ENCODE data around the gene PCSK6. TPM values are rescaled to one million over a fixed set of nuclear protein-coding genes. Genes with fewer than 3 reads are reported as not detected.
"Not testable (repeated sequence)": the region's sequence is repeated elsewhere in the genome, so short reads cannot be mapped to it uniquely, and the experiment has no call there.

PCSK6 gene
- total RNA-seq, 1 donor from 2014 or later, result 1.9 TPM

DNA sequence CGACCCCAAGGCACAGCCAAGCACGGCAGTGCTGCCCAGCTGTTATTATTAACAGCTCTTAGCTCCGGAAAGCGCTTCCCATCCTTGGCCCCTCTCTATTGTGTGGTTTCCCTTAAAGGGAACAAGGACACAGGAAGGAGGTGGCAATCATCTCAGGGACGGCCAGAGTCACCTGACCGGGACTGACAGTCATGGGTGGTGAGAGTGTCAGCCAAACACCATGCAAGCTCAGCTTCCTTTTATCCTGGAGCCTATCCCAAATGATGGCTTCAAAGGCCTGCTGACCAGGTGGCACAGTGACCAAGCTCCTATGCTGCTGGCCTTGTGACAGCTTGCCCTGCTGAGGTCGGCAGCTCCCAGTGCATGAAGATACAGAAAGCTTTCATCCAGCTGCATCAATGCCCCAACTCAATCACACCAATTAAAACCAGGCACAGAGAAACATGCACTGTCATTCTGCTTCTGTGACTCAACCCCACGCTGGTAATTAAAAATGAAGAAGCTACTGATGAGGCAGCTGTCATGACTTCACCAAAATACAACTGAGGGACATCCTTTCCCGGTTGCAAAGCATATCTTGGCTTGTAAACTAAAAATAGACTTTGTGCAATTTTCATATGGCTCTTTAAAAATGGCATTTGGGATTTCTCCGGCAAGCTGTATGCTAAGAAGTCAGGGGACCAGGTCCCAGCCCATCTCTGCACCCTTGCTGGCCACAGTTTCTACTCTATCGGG lies 34.0 kb downstream of the PCSK6 start:
- Mint-ChIP-seq H3K36me3 (ENCODE audit: low read depth) (no peaks in the 10 kb centered on the region), H3K9me3 (no peaks in the 10 kb centered on the region), H3K27me3 (ENCODE audit: low read depth) (no peaks in the 10 kb centered on the region), H3K27ac (no peak overlapping the region), H3K4me3 (ENCODE audit: low read depth) (no peak overlapping the region), H3K4me1 (ENCODE audit: low read depth) (peaks cover 13% of the 10 kb centered on the region)
- no peak for DNase-seq (ENCODE audit: low spot score)
- intact Hi-C loops (cut with micrococcal nuclease), result no loop called here

- intact Hi-C loops (cut with micrococcal nuclease); H3K9me3 Mint-ChIP-seq; DNase-seq (ENCODE audit: low spot score); H3K36me3 Mint-ChIP-seq (ENCODE audit: low read depth); H3K4me1 Mint-ChIP-seq (ENCODE audit: low read depth); H3K27me3 Mint-ChIP-seq (ENCODE audit: low read depth); H3K4me3 Mint-ChIP-seq (ENCODE audit: low read depth); H3K27ac Mint-ChIP-seq: not testable (repeated sequence)
Observed at GRCh38 chr15:101454781-101455180, 34.7 kb downstream of the PCSK6 start.

DNA sequence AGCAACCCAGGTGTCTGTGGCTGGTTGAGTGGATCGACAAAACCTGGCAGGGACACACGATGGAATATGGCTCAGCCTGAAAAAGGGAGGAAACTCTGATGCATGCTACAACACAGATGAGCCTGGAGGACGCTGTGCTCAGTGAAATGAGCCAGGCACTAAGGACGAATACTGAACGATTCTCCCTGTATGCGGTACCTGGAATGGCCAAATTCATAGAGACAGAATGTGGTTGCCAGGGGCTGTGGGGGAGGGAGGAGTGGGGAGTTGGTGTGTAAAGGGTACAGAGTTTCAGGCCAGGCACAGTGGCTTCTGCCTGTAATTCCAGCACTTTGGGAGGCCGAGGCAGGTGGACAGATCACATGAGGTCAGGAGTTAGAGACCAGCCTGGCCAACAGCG lies 35.1 kb downstream of the PCSK6 start:
- no peak for DNase-seq (ENCODE audit: low spot score)
- intact Hi-C loops (cut with micrococcal nuclease), result no loop called here
- Mint-ChIP-seq H3K9me3 (no peaks in the 10 kb centered on the region), H3K36me3 (ENCODE audit: low read depth) (no peaks in the 10 kb centered on the region), H3K4me3 (ENCODE audit: low read depth) (no peak overlapping the region), H3K27me3 (ENCODE audit: low read depth) (no peaks in the 10 kb centered on the region), H3K4me1 (ENCODE audit: low read depth) (peaks cover 9% of the 10 kb centered on the region), H3K27ac (no peak overlapping the region)

- Mint-ChIP-seq H3K4me3 (ENCODE audit: low read depth) (no peak overlapping the region), H3K9me3 (no peaks in the 10 kb centered on the region), H3K27ac (no peak overlapping the region), H3K27me3 (ENCODE audit: low read depth) (no peaks in the 10 kb centered on the region), H3K36me3 (ENCODE audit: low read depth) (no peaks in the 10 kb centered on the region), H3K4me1 (ENCODE audit: low read depth) (peaks cover 9% of the 10 kb centered on the region)
- DNase-seq (ENCODE audit: low spot score), result no peak
- intact Hi-C loops (cut with micrococcal nuclease), result no loop called here
Observed at GRCh38 chr15:101453123-101454120, 36.1 kb downstream of the PCSK6 start.

GRCh38 chr15:101452572-101452971 lies 36.9 kb downstream of the PCSK6 start:
- Mint-ChIP-seq H3K27me3 (ENCODE audit: low read depth) (no peaks in the 10 kb centered on the region), H3K4me3 (ENCODE audit: low read depth) (no peak overlapping the region), H3K4me1 (ENCODE audit: low read depth) (peaks cover 9% of the 10 kb centered on the region), H3K9me3 (no peaks in the 10 kb centered on the region), H3K27ac (no peak overlapping the region), H3K36me3 (ENCODE audit: low read depth) (no peaks in the 10 kb centered on the region)
- DNase-seq (ENCODE audit: low spot score), result no peak
- intact Hi-C loops (cut with micrococcal nuclease), result no loop called here

- no peak for DNase-seq (ENCODE audit: low spot score)
- no peaks in the 10 kb centered on the region for H3K36me3 Mint-ChIP-seq (ENCODE audit: low read depth)
- H3K4me3 Mint-ChIP-seq (ENCODE audit: low read depth), result no peak overlapping the region
- intact Hi-C loops (cut with micrococcal nuclease), result no loop called here
- no peak overlapping the region for H3K27ac Mint-ChIP-seq
- peaks cover 9% of the 10 kb centered on the region for H3K4me1 Mint-ChIP-seq (ENCODE audit: low read depth)
- no peaks in the 10 kb centered on the region for H3K27me3 Mint-ChIP-seq (ENCODE audit: low read depth)
- H3K9me3 Mint-ChIP-seq, result no peaks in the 10 kb centered on the region
Observed at GRCh38 chr15:101451846-101452245, 37.7 kb downstream of the PCSK6 start.

GRCh38 chr15:101451266-101451799 lies 38.2 kb downstream of the PCSK6 start:
- H3K27ac Mint-ChIP-seq, result no peak overlapping the region
- H3K9me3 Mint-ChIP-seq, result no peaks in the 10 kb centered on the region
- no peaks in the 10 kb centered on the region for H3K27me3 Mint-ChIP-seq (ENCODE audit: low read depth)
- peaks cover 11% of the 10 kb centered on the region for H3K4me1 Mint-ChIP-seq (ENCODE audit: low read depth)
- H3K36me3 Mint-ChIP-seq (ENCODE audit: low read depth), result no peaks in the 10 kb centered on the region
- no peak overlapping the region for H3K4me3 Mint-ChIP-seq (ENCODE audit: low read depth)
- DNase-seq (ENCODE audit: low spot score), result no peak
- intact Hi-C loops (cut with micrococcal nuclease), result no loop called here

GRCh38 chr15:101450403-101451265 lies 38.9 kb downstream of the PCSK6 start:
- intact Hi-C loops (cut with micrococcal nuclease), result no loop called here
- Mint-ChIP-seq H3K27ac (no peak overlapping the region), H3K36me3 (ENCODE audit: low read depth) (no peaks in the 10 kb centered on the region), H3K27me3 (ENCODE audit: low read depth) (no peaks in the 10 kb centered on the region), H3K4me1 (ENCODE audit: low read depth) (peaks cover 10% of the 10 kb centered on the region), H3K4me3 (ENCODE audit: low read depth) (no peak overlapping the region), H3K9me3 (no peaks in the 10 kb centered on the region)
- DNase-seq (ENCODE audit: low spot score), result no peak

DNA sequence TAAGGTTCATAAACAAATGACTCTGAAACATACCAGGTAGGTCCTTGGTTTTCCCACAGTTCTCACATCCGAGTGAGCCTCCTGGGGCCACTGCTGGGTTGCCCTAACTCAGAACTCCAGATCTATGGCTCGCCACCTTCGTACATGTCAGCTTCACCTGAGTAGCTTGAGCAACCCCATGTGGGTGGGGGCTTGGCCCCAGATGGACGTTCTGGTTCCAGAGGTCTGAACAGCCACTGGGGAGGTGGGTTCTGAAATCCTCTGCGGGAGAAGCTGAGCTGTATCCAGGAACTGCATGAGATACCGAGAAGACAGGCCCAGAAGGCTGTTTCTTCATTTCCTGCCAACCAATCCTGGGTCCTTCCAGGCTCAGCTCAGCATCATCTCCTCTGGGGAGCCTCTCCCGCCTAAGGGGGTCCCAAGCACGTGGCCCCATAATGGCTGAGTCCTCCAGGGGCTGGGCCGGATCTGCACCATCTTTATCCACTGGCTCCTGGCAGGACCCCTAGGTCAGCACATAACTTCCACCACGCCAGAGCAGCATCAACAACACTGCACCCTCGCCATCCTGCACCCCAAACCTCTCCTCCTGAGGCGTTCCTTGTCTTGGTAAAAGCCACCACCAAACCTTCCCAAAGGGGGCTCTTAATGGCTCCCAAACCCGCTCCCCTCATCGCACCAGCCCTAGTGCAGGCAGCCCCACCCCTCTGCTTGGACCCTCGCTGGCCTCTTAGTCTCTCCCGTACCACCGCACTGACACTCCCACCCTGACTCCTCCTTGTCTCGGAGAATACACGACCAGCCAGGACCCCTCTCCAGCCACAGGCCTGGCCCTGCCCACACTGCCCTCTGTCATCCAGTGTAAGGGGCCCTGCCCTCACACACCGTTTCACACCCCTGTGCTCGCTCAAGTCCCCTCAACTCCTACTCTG lies 39.8 kb downstream of the PCSK6 start:
- no peaks in the 10 kb centered on the region for H3K9me3 Mint-ChIP-seq
- no peak for DNase-seq (ENCODE audit: low spot score)
- intact Hi-C loops (cut with micrococcal nuclease), result no loop called here
- no peak overlapping the region for H3K4me3 Mint-ChIP-seq (ENCODE audit: low read depth)
- H3K4me1 Mint-ChIP-seq (ENCODE audit: low read depth), result peaks cover 5% of the 10 kb centered on the region
- no peaks in the 10 kb centered on the region for H3K27me3 Mint-ChIP-seq (ENCODE audit: low read depth)
- no peak overlapping the region for H3K27ac Mint-ChIP-seq
- H3K36me3 Mint-ChIP-seq (ENCODE audit: low read depth), result no peaks in the 10 kb centered on the region

- Mint-ChIP-seq H3K27ac (no peak overlapping the region), H3K36me3 (ENCODE audit: low read depth) (no peaks in the 10 kb centered on the region), H3K4me3 (ENCODE audit: low read depth) (no peak overlapping the region), H3K9me3 (no peaks in the 10 kb centered on the region), H3K27me3 (ENCODE audit: low read depth) (no peaks in the 10 kb centered on the region), H3K4me1 (ENCODE audit: low read depth) (peaks cover 5% of the 10 kb centered on the region)
- intact Hi-C loops (cut with micrococcal nuclease), result no loop called here
- DNase-seq (ENCODE audit: low spot score), result no peak
Observed at GRCh38 chr15:101448336-101448735, 41.2 kb downstream of the PCSK6 start.

DNA sequence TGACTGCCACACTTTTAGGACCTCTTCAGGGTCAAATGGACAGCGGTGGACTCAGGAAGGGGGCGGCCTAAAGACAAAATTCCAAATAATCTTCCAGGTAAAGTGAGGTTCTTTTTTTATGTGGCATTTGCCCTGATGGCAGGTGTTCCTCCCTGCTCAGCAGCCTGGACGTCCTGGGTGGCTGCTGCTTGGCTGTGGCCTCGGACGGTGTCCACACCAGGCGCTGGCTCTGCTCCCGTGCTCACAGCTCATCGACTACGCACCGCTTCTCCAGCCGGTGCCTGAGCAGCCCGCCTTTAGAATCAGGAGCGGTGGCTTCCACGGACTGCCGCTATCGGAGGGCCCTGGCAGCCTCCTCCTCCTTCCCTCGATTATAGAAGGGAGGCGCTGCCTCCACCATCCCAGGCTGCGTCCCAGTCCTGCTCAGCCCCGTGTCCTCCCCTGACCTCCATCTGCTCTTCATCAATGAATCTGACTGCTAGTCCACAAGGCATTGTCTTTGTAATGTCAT lies 41.9 kb downstream of the PCSK6 start:
- DNase-seq (ENCODE audit: low spot score), result no peak
- intact Hi-C loops (cut with micrococcal nuclease), result no loop called here
- H3K9me3 Mint-ChIP-seq, result no peaks in the 10 kb centered on the region
- no peak overlapping the region for H3K27ac Mint-ChIP-seq
- H3K4me1 Mint-ChIP-seq (ENCODE audit: low read depth), result peaks cover 5% of the 10 kb centered on the region
- peaks cover 3% of the 10 kb centered on the region for H3K27me3 Mint-ChIP-seq (ENCODE audit: low read depth)
- no peaks in the 10 kb centered on the region for H3K36me3 Mint-ChIP-seq (ENCODE audit: low read depth)
- no peak overlapping the region for H3K4me3 Mint-ChIP-seq (ENCODE audit: low read depth)
